T47D (cell line): ENCODE data around the gene KANK4.

ENCODE experiments used
- DNase-seq, 2 experiments: peaks; one replicate each; pipeline versions ENCODE4 v3.0.0 to v3.0.0-alpha.2; 2011 to 2012; ENCODE audit warnings: low read depth in 1 of 2, low spot score in 1 of 2
- JUND ChIP-seq: IDR thresholded peaks from 2 replicates; pipeline ENCODE4 v1.6.1; 2012; ENCODE audit warnings: low read depth
- in situ Hi-C: cut with HindIII; loops from 2 replicates; pipeline ENCODE4 v1.10.0; 2016; ENCODE audit warnings: low sequenced_read_pairs, low pct_unique_long_range_greater_than_20kb

KANK4 gene

DNA sequence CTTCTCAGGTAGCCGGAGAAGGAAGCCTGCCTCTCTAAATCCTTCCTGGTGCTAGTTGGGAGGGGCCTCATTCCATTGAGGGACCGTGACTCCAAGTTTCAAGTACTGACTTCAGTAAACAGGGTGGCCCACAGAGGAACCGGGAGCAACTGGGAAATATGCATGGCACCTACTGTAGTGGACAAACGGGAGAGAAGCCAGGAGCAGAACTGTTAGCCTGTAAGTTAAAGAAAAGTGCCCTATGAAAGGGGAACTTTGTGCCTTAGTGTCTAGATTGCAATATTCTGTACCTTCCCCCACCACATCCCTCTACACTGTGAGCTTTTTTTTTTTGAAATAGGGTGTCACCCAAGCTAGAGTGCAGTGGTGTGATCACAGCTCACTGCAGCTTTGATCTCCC, 33.2 kb upstream of the KANK4 start:
- DNase-seq: no peak
- no peak for TF ChIP-seq JUND
- in situ Hi-C loops: no loop called here

DNA sequence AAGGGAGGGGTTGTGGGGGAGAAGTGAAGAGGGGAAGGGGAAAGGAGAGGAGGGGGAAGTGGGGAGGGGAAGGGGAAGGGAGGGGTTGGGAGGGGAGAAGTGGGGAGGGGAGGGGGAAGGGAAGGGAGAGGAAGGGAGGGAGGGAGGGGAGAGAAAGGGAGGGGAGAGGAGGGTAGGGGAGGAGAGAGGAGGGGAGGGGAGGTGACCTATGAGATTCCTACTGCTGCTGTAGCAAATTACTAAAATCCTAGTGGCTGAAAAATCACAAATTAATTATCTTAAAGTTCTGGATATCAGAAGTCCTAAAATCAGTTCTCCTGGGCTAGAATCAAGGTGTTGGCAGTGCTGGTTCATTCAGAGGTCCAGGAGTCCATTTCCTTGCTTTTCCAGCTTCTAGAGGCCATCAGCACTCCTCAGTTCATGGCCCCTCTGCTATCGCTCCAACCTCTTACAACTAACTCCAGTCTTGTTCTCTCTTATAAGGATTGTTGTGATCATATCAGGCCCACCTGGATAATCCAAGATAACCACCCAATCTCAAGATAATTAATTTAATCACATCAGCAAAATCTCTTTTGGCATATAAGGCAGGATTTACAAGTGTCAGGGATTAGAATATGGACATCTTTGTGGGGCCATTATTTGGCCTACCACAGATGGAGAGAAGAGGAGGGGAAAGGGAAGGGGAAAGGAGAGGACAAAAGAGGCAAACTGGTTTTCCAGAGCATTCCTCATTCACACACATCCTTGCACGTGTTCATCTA, 30.4 kb upstream of the KANK4 start:
- TF ChIP-seq JUND: no peak
- in situ Hi-C loops: no loop called here
- no peak for DNase-seq

DNA sequence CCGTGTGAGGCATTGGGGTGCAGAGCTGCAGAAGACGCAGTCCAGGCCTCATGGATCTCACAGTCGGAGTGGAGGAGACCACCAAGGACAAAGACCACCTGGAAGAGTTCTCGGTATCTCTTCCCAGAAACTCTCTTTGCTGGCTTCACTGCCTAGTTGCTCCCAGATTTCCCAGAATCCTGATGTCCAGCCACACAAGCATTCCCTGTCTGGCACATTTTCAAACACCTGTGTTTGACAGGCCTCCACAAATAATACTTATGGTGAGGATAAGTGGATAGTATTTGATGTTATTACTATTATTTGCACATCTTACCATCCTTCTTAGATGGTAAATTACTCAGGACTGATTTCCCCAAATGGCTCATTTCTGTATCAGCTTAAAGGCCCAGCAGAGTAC, 27.7 kb upstream of the KANK4 start:
- in situ Hi-C loops: no loop called here
- DNase-seq: no peak

DNA sequence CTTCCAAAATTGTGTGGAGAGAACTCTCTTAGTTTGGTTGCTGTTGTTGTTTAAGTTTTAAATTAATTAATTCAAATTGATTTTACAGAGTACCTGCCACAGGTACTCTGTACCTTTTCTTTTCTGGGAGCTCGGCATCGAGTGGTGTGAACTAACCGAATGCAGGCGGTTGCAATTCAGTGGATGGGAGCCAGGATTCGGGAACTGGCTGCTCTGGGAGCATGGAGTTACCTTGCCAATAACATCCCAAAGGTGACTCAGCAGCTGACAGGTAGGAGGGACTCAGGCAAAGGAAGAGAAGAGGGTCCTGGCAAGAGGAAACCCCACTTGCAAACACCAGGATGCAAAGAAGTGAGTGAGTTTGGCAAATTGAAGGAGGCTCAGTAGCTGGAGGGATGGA, 24.7 kb upstream of the KANK4 start:
- in situ Hi-C loops: no loop called here
- DNase-seq: no peak
- no peak for TF ChIP-seq JUND

More for the DNA sequence above, 27.7 kb upstream of the KANK4 start:
- TF ChIP-seq JUND: no peak

DNA sequence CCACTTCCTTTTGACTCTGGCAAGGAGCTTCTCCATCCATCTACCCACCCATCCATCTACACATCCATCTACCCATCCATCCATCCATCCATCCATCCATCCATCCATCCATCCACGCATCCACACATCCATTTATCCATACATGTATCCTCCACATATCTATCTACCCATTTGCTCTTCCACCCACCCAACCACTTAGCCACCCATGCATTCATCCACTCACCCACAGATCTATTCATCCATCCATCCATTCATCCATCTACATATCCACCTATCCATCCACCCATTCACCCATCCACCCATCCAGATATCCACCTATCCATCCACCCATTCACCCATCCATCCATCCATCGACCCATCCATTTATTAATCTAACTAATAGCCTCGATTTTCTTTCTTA, 23.0 kb upstream of the KANK4 start:
- TF ChIP-seq JUND: no peak
- in situ Hi-C loops: no loop called here

DNA sequence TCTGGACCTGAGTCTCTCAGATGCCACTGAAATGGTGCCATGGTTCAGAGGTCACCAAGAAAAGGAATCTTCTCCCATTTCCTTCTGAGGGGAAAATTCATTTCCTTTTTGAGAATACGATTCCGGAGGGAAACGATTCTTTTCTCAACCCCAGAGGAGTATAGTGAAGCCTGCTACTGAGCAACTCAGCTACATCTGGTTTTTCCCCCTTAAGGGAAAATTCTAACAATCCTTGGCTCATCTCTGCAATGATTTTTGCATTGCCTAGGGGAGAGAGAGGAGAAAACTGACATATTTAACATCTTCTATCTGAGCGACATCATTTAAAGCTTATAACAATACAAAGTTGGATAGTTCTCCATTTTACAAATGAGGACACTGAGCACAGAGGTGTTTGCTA, 22.4 kb upstream of the KANK4 start:
- DNase-seq: no peak
- in situ Hi-C loops: no loop called here
- TF ChIP-seq JUND: no peak

More for the DNA sequence above, 23.0 kb upstream of the KANK4 start:
- DNase-seq: no peak

DNA sequence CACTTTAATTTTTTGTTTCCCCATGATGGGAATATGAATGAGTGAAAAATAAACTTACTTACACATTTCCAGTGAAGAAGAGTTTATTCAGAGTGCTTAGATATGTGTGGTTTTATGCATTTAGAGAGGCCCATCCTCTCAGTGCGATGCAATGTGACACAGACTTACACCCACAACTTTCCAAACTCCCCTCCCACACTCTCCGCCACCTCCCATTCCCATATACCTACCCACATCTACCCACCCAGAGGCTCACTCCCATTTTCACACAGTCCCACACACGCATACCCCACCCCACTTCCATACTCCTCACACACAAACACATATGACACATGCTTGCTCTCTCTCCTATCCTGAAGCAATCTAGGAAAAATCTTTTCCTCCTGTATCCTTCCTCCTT, 21.9 kb upstream of the KANK4 start:
- no peak for TF ChIP-seq JUND
- no peak for DNase-seq
- in situ Hi-C loops: no loop called here

DNA sequence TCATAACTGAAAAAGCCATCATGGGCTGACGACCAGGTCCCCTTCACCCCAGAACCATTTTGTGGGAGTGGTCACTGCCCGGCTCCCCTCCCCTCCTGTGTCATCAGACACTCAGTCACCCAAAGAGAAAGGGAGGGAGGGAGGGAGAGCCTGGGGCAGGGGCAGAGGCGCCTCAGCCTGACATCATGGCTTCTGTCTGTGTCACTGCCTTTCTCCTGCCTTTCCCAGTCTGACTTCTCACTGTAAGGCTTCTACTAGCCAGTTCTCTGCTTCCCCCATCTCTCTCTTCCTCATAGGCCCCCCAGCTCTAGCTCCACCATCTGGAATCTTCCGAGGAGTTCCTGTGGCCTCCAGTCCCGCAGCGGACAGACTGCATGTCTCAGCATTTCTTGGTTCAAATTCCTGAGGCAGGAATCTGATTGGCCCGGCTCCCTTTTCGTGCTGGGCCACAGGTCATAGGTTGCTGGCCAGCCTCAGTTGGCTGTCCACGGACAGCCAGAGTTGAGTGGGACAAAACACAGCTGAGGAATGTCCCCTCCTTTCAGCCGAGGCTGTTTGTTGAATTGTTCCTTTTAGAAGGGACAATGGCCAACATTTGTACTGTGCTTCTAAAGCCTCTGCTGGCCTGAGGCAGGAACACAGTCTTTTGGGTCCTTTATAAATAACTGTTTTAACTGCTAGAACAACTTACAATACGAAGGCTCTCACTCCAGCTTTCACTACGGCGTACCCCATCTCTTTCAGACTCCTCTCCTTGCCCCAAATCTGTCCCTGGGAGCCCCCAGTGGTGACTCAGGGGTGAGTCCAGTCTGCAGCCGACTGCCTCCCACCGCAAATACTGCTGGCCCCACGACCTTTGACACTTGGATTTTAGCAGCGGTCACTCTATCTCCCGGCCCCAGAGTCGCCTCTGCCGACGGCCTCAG, 18.7 kb upstream of the KANK4 start:
- DNase-seq: peak in 1 of 2 experiments; percentile 10
- no peak for TF ChIP-seq JUND
- in situ Hi-C loops: no loop called here

DNA sequence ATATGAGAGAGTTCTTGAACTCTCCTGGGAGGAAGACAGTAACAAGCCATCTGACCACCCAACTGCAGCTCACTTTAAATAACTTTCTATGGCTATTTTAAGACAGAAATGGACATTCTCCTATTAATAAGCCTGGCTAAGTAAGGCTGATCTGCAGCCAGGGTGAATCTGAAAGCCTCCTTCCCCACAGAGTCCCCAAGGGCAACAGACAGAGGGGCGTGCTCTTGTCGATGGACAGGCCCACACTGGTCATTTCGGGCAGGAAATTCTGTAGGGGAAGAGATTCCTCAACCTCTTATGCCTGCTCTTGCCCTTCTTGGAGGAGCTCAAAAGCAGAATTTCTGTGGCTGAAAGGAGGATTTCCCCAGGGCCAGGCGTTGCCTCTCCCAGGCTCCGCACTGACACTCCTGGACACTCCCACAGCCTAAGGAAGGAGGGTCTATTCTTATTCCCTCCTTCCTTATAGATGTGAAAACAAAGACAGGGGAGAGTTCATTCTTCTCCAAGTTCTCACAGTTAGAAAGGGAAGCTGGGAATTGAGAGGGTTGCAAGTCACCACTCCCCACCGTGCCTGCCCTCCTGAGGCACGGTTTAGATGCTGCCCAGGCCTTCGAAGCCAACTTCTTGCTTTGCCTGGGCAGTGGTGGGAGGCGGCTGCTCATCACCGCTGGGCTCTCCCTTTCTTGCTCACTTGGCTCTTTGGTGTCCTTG, 17.9 kb upstream of the KANK4 start:
- in situ Hi-C loops: no loop called here
- no peak for TF ChIP-seq JUND
- DNase-seq: no peak

DNA sequence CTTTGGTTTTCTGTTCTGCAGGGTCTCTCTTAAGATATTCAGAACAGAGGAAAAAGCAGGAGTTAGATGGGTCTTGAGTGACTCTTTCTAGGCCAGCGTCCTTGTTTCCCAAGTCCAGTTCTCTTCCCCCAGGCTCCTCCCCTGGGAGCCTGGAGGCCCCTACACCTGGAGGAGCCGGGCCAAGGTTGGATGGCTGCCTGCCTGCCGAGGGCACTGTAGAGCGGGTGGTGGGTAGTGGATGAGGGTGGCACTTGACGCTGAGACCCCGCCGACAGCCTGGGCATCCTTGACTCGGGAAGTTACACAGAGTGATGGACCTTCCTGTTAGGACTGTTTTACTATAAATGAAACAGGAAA, 17.4 kb upstream of the KANK4 start:
- TF ChIP-seq JUND: no peak
- in situ Hi-C loops: no loop called here

DNA sequence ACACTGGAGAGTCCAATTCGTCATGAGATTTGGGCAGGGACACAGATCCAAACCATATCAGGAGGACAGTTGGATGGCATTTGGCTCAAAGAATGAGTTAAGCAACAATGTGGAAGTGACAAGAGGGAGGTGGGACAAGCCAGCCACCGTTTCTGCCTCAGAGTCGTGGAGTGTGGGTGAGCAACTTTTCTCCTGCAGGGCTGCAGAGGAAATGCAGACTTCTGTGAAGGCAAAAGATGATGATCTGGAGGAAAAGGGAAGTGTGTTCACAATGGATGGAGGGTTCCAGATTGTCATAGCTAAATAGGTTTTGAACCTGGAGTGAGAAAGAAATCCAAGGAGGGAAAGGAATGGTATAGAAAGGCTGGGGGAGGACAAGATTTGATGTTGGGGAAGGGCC, 16.4 kb upstream of the KANK4 start:
- no peak for DNase-seq
- no peak for TF ChIP-seq JUND
- in situ Hi-C loops: no loop called here

More for the DNA sequence above, 17.4 kb upstream of the KANK4 start:
- DNase-seq: no peak

DNA sequence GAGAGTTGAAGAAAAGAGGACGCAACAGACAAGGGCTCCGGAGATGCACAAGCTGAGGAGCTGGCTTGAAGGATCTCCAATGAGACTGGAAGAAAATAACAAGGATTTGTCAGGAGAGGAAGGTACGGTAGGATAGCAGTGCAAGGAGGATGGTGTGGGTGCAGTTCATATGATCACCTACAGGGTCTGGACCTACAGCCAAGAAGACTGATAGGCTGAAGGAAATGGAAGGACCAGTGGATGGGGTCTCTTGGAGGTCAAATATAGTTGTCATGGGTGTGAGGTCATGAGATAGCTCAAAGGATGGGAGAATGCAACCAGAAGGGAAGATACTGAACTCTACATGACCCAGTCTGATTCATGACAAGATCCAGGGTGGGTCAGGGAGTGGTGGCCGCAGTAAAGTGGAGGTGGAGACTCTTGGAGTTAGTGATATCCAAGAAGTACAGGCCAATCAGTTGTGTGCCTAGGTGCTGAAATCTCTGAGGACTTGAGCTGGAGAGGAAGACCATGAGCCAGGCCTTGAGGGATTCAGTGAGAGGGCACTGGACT, 15.3 kb upstream of the KANK4 start:
- in situ Hi-C loops: no loop called here
- no peak for DNase-seq
- TF ChIP-seq JUND: no peak

DNA sequence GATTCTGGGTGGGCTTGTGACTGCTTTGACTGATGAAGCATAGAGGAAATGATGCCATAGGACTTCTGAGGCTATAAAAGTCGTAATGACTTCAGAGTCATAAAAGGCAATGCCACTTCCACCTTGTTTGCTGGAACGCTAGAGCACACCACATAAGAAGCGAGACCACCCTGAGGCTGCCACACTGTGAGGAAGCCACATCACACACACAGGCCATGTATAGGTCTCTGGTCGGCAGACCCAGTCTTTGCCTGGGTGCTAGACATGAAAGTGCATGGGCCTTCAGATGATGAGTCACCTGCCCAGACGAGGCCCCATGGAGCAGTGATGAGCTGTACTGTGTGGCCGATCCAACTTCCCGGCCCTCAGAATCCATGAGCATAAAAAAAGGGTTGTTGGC, 14.2 kb upstream of the KANK4 start:
- TF ChIP-seq JUND: no peak
- in situ Hi-C loops: no loop called here
- no peak for DNase-seq
